Right lobe of liver (tissue), 4 donors: ENCODE data around the gene GPRC5A.

Experiments
- POLR2A ChIP-seq: fragments of 450-650 bp; IDR thresholded peaks from one replicate; pipeline ENCODE4 v1.6.1; 2017; ENCODE audit warnings: antibody characterized with exemption, mild to moderate bottlenecking
- TF ChIP-seq, protein P1 (sequence below), 4 donors: fragments of 200-600 bp in 3 of 4; fragments of 450-650 bp in 1 of 4; IDR thresholded peaks; one replicate each; pipeline versions ENCODE4 v1.5.1 to v1.8.0; 2016 to 2022; ENCODE audit warnings: antibody characterized with exemption in 4 of 4, mild to moderate bottlenecking in 2 of 4
- donor health status: DM: no; HTN: no; CAD: no.
- donor health status: DM: no; HTN: no; CAD: no.
- donor health status: DM: no; HTN: yes; CAD: no.

- TF ChIP-seq POLR2A, result no peak
- TF ChIP-seq, protein P1, sequence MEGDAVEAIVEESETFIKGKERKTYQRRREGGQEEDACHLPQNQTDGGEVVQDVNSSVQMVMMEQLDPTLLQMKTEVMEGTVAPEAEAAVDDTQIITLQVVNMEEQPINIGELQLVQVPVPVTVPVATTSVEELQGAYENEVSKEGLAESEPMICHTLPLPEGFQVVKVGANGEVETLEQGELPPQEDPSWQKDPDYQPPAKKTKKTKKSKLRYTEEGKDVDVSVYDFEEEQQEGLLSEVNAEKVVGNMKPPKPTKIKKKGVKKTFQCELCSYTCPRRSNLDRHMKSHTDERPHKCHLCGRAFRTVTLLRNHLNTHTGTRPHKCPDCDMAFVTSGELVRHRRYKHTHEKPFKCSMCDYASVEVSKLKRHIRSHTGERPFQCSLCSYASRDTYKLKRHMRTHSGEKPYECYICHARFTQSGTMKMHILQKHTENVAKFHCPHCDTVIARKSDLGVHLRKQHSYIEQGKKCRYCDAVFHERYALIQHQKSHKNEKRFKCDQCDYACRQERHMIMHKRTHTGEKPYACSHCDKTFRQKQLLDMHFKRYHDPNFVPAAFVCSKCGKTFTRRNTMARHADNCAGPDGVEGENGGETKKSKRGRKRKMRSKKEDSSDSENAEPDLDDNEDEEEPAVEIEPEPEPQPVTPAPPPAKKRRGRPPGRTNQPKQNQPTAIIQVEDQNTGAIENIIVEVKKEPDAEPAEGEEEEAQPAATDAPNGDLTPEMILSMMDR (IDR thresholded peaks at IDR 0.05), result no peak
Measured at GRCh38 chr12:12892681-12893141, 1.3 kb downstream of the GPRC5A start.
